AG10803 (cell line): ENCODE results near the gene ANKRD16.
A peak's percentile ranks its signal among the peaks of the same experiment; 100 is the strongest.

ENCODE experiments used
- DNase-seq: peaks from one replicate; pipeline ENCODE4 v3.0.0; 2010; ENCODE audit warnings: low read depth
- H3K4me3 ChIP-seq: 2 replicates; pipeline ENCODE4 v1.5.1; 2011; ENCODE audit warnings: mild to moderate bottlenecking, low read length, control low read depth
- CTCF ChIP-seq: conservative IDR thresholded peaks from 2 replicates; pipeline ENCODE4 v1.5.1; 2011; ENCODE audit warnings: mild to moderate bottlenecking, low read length, control low read depth, inconsistent platforms

Gene ANKRD16

GRCh38 chr10:5818894-5819293 lies 70.8 kb downstream of the ANKRD16 start:
- no peak for DNase-seq
- H3K4me3 ChIP-seq = no peak overlapping the region
- no peak for TF ChIP-seq CTCF

- H3K4me3 ChIP-seq = no peak overlapping the region
- no peak for DNase-seq
- TF ChIP-seq CTCF = no peak
Measured at GRCh38 chr10:5818048-5818331, 71.7 kb downstream of the ANKRD16 start.

GRCh38 chr10:5817322-5818047 lies 72.2 kb downstream of the ANKRD16 start:
- H3K4me3 ChIP-seq = no peak overlapping the region
- no peak for DNase-seq
- TF ChIP-seq CTCF = no peak

- TF ChIP-seq CTCF = no peak
- H3K4me3 ChIP-seq = no peak overlapping the region
- no peak for DNase-seq
Measured at GRCh38 chr10:5816170-5816569, 73.5 kb downstream of the ANKRD16 start.

GRCh38 chr10:5814110-5815107 lies 75.3 kb downstream of the ANKRD16 start:
- peak overlapping the region; percentile 61 for H3K4me3 ChIP-seq
- DNase-seq = peak; percentile 20
- no peak for TF ChIP-seq CTCF

GRCh38 chr10:5813341-5814109 lies 76.2 kb downstream of the ANKRD16 start, which contains the start of gene GDI2:
Gene GDI2, minus strand, starts transcription at chr10:5813434. Its CDS starts 176 bp downstream, at chr10:5813258.
- H3K4me3 ChIP-seq = peak within 1 kb of the TSS; percentile 86
- no peak for TF ChIP-seq CTCF
- DNase-seq = peak; percentile 96
